ENCODE data around the gene LDB2. TPM values are rescaled to one million over a fixed set of nuclear protein-coding genes. Genes with fewer than 3 reads are reported as not detected.

Gene LDB2
- total RNA-seq, 3 donors from 2014 or later = 4.7 to 19.9 (median 9.3) TPM

GRCh38 chr4:16912896-16913295 lies 14.5 kb upstream of the LDB2 start:
- ATAC-seq (no peak), DNase-seq (no peak)
- no peaks in the 10 kb centered on the region for H3K36me3 ChIP-seq (ENCODE audit: low read depth)
- intact Hi-C loops (cut with DNase I, micrococcal nuclease) = no loop called here
- no peak overlapping the region for H3K4me3 ChIP-seq
- H3K9me3 ChIP-seq = no peaks in the 10 kb centered on the region
- H3K4me1 ChIP-seq (ENCODE audit: low read depth) = no peaks in the 10 kb centered on the region
- TF ChIP-seq, protein P1, sequence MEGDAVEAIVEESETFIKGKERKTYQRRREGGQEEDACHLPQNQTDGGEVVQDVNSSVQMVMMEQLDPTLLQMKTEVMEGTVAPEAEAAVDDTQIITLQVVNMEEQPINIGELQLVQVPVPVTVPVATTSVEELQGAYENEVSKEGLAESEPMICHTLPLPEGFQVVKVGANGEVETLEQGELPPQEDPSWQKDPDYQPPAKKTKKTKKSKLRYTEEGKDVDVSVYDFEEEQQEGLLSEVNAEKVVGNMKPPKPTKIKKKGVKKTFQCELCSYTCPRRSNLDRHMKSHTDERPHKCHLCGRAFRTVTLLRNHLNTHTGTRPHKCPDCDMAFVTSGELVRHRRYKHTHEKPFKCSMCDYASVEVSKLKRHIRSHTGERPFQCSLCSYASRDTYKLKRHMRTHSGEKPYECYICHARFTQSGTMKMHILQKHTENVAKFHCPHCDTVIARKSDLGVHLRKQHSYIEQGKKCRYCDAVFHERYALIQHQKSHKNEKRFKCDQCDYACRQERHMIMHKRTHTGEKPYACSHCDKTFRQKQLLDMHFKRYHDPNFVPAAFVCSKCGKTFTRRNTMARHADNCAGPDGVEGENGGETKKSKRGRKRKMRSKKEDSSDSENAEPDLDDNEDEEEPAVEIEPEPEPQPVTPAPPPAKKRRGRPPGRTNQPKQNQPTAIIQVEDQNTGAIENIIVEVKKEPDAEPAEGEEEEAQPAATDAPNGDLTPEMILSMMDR (IDR thresholded peaks at IDR 0.05) = no peak

GRCh38 chr4:16909281-16909680 lies 10.8 kb upstream of the LDB2 start:
- DNase-seq = no peak
- H3K36me3 ChIP-seq (ENCODE audit: low read depth) = no peaks in the 10 kb centered on the region
- no peak overlapping the region for H3K4me3 ChIP-seq
- no peaks in the 10 kb centered on the region for H3K9me3 ChIP-seq
- intact Hi-C loops (cut with DNase I, micrococcal nuclease) = no loop called here
- no peak for ATAC-seq
- TF ChIP-seq, protein P1 (IDR thresholded peaks at IDR 0.05) = no peak
- H3K4me1 ChIP-seq (ENCODE audit: low read depth) = no peaks in the 10 kb centered on the region

DNA sequence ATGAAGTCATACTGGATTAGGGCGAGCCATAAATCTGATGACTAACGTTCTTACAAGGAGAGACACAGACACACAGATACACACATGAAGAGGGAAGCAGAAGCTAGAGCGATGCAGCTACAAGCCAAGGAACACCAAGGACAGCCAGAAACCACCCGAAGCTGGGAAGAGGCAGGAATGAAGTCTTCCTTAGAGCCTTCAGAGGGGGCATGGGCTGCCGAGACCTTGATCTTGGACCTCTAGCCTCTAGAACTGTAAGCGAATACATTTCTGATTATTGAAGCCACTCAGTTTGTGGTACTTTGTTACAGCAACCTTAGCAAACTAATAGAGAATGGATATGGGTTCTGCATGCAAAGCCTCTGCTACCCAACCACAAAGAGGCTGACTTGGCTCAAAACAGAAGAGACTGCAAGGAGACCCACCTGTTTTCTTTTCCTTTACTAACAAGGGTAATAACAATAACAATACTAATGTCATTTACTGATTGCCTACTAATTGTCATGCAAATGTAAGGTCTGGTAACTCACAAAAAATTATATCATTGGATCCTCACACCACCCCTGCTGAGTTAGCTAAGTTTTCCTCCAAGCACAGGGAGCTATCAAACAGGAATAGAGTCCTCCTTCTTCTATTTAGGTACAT lies 10.1 kb upstream of the LDB2 start:
- DNase-seq (no peak), ATAC-seq (no peak)

GRCh38 chr4:16900325-16900724 lies 1.9 kb upstream of the LDB2 start:
- TF ChIP-seq, protein P1 (IDR thresholded peaks at IDR 0.05) = no peak
- intact Hi-C loops (cut with DNase I, micrococcal nuclease) = no loop called here

More for the DNA sequence above, 10.1 kb upstream of the LDB2 start:
- no peaks in the 10 kb centered on the region for H3K36me3 ChIP-seq (ENCODE audit: low read depth)
- H3K4me3 ChIP-seq = no peak overlapping the region
- TF ChIP-seq, protein P1 (IDR thresholded peaks at IDR 0.05) = no peak
- intact Hi-C loops (cut with DNase I, micrococcal nuclease) = no loop called here
- H3K4me1 ChIP-seq (ENCODE audit: low read depth) = no peaks in the 10 kb centered on the region
- H3K9me3 ChIP-seq = no peaks in the 10 kb centered on the region

GRCh38 chr4:16896881-16897750 lies 1.3 kb downstream of the LDB2 start:
- H3K9me3 ChIP-seq = no peaks in the 10 kb centered on the region
- H3K4me3 ChIP-seq = no peak overlapping the region
- intact Hi-C loops (cut with DNase I, micrococcal nuclease) = no loop called here
- no peaks in the 10 kb centered on the region for H3K36me3 ChIP-seq (ENCODE audit: low read depth)
- ATAC-seq = no peak
- no peaks in the 10 kb centered on the region for H3K4me1 ChIP-seq (ENCODE audit: low read depth)
- DNase-seq = no peak
- TF ChIP-seq, protein P1 (IDR thresholded peaks at IDR 0.05) = no peak

More at GRCh38 chr4:16900325-16900724, 1.9 kb upstream of the LDB2 start:
- ATAC-seq (no peak), DNase-seq (no peak)
- Histone ChIP-seq H3K4me3 (no peak overlapping the region), H3K9me3 (no peaks in the 10 kb centered on the region), H3K36me3 (ENCODE audit: low read depth) (no peaks in the 10 kb centered on the region), H3K4me1 (ENCODE audit: low read depth) (no peaks in the 10 kb centered on the region)

All from mucosa of descending colon (tissue), 3 donors.